ENCODE results near the gene GDF7. TPM values are rescaled to one million over a fixed set of nuclear protein-coding genes. Genes with fewer than 3 reads are reported as not detected.

GDF7 gene
- polyA plus RNA-seq, 3 donors, result not detected

DNA sequence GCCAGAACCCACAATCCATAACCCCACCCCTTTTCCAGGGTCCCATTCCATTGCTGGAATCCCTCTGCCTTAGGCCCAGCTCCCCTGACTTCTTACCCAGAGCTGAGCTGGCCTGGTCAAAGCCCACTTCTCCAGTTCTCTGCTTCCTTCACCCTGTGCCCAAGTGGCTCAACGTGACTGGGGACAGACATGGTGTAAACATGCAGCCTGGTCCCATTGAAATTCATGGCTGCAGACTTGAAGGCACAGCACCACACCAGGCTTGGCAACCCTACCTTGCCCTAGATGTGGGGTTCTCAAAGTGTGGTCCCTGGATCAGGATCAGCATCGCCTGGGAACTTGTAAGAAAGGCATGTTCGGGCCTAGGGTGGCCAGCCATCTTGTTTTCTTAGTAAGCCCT, 19.7 kb upstream of the GDF7 start:
- Histone ChIP-seq H2AFZ (ENCODE audit: insufficient read depth, low read depth, low read length, poor library complexity, severe bottlenecking) (no peak overlapping the region), H4K20me1 (ENCODE audit: insufficient read depth, low read length) (peaks cover 70% of the 10 kb centered on the region), H3K9me3 (replicated peaks in 1 of 2; ENCODE audit: control insufficient read depth in 1 of 2, insufficient read depth in 1 of 2, low read length in 2 of 2) (no peaks in the 10 kb centered on the region), H3K36me3 (replicated peaks in 1 of 2; ENCODE audit: control insufficient read depth in 1 of 2, insufficient read depth in 2 of 2, low read length in 2 of 2) (peaks cover 37 to 55% of the 10 kb centered on the region in 2 donors), H3K27me3 (ENCODE audit: control insufficient read depth in 2 of 2, insufficient read depth in 2 of 2, low read length in 2 of 2) (no peaks in the 10 kb centered on the region), H3K79me2 (ENCODE audit: insufficient read depth, low read length) (peaks cover 43% of the 10 kb centered on the region), H3K4me3 (replicated peaks in 1 of 3; ENCODE audit: low read depth in 2 of 3, low read length in 3 of 3) (no peak overlapping the region), H3K27ac (ENCODE audit: low read depth in 1 of 2, low read length in 2 of 2) (no peak overlapping the region), H3K4me1 (ENCODE audit: control insufficient read depth in 1 of 2, insufficient read depth in 2 of 2, low read length in 2 of 2) (peaks cover 26 to 30% of the 10 kb centered on the region in 2 donors), H3K9ac (ENCODE audit: insufficient read depth, low read length, poor library complexity, severe bottlenecking) (no peak overlapping the region), H3K4me2 (replicated peaks; ENCODE audit: extremely low read depth, low read length, poor library complexity, severe bottlenecking) (no peak overlapping the region)
- Mint-ChIP-seq H3K4me3 (no peak overlapping the region), H3K27ac (peak overlapping the region in 4 of 7 donors; percentile 14 to 84 (median 65)), H3K9me3 (peaks cover 0 to 2% (median 0%) of the 10 kb centered on the region in 7 donors), H3K4me1 (peaks cover 53% of the 10 kb centered on the region), H3K36me3 (peaks cover 51% of the 10 kb centered on the region in 2 donors), H3K27me3 (ENCODE audit: low read depth in 3 of 3) (peaks cover 0 to 5% (median 2%) of the 10 kb centered on the region in 3 donors)
- no peak for DNase-seq
- TF ChIP-seq, protein P1, sequence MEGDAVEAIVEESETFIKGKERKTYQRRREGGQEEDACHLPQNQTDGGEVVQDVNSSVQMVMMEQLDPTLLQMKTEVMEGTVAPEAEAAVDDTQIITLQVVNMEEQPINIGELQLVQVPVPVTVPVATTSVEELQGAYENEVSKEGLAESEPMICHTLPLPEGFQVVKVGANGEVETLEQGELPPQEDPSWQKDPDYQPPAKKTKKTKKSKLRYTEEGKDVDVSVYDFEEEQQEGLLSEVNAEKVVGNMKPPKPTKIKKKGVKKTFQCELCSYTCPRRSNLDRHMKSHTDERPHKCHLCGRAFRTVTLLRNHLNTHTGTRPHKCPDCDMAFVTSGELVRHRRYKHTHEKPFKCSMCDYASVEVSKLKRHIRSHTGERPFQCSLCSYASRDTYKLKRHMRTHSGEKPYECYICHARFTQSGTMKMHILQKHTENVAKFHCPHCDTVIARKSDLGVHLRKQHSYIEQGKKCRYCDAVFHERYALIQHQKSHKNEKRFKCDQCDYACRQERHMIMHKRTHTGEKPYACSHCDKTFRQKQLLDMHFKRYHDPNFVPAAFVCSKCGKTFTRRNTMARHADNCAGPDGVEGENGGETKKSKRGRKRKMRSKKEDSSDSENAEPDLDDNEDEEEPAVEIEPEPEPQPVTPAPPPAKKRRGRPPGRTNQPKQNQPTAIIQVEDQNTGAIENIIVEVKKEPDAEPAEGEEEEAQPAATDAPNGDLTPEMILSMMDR (IDR thresholded peaks at IDR 0.05), result no peak
- intact Hi-C loops (cut with micrococcal nuclease), result loop anchor here in 1 of 2 donors (10.0 kb wide), 1 partner anchor 762 kb away; no protein-coding TSS in a partner anchor
- 90% methylated on average over 2 of the region's 3 CpGs for WGBS (ENCODE audit: insufficient coverage)

DNA sequence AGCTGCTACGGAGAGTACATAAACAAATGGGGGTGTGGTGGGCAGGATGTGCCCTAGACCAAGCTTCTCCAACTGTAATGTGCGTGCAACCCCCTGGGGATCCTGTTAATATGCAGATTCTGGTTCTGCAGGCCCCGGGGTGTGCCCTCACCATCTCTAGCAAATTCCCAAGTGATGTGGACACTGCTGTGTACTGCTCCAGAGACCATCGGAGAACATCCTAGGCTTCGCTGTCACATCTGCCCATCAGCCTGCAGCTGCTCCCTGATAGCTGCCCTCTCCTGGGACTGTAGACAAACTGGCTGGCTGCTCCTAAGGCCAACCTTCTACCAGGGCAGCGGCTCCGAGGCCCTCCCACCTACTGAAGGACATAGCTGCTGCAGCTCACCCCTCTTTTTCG, 19.2 kb upstream of the GDF7 start:
- Histone ChIP-seq H3K9me3 (replicated peaks in 1 of 2; ENCODE audit: control insufficient read depth in 1 of 2, insufficient read depth in 1 of 2, low read length in 2 of 2) (no peaks in the 10 kb centered on the region), H3K27ac (ENCODE audit: low read depth in 1 of 2, low read length in 2 of 2) (no peak overlapping the region), H3K27me3 (ENCODE audit: control insufficient read depth in 2 of 2, insufficient read depth in 2 of 2, low read length in 2 of 2) (no peaks in the 10 kb centered on the region), H3K4me3 (replicated peaks in 1 of 3; ENCODE audit: low read depth in 2 of 3, low read length in 3 of 3) (no peak overlapping the region), H3K9ac (ENCODE audit: insufficient read depth, low read length, poor library complexity, severe bottlenecking) (no peak overlapping the region), H3K4me2 (replicated peaks; ENCODE audit: extremely low read depth, low read length, poor library complexity, severe bottlenecking) (no peak overlapping the region), H2AFZ (ENCODE audit: insufficient read depth, low read depth, low read length, poor library complexity, severe bottlenecking) (no peak overlapping the region), H3K79me2 (ENCODE audit: insufficient read depth, low read length) (peaks cover 43% of the 10 kb centered on the region), H4K20me1 (ENCODE audit: insufficient read depth, low read length) (peaks cover 64% of the 10 kb centered on the region), H3K36me3 (replicated peaks in 1 of 2; ENCODE audit: control insufficient read depth in 1 of 2, insufficient read depth in 2 of 2, low read length in 2 of 2) (peaks cover 35 to 51% of the 10 kb centered on the region in 2 donors), H3K4me1 (ENCODE audit: control insufficient read depth in 1 of 2, insufficient read depth in 2 of 2, low read length in 2 of 2) (peaks cover 26 to 30% of the 10 kb centered on the region in 2 donors)
- 96% methylated on average over 8 of the region's 8 CpGs for WGBS (ENCODE audit: insufficient coverage)
- peaks cover 0 to 2% (median 0%) of the 10 kb centered on the region in 7 donors for H3K9me3 Mint-ChIP-seq
- DNase-seq, result no peak
- intact Hi-C loops (cut with micrococcal nuclease), result loop anchor here in 1 of 2 donors (10.0 kb wide), 1 partner anchor 763 kb away; no protein-coding TSS in a partner anchor
- peak overlapping the region in 4 of 7 donors; percentile 0 to 46 (median 32) for H3K27ac Mint-ChIP-seq
- H3K4me1 Mint-ChIP-seq, result peaks cover 51% of the 10 kb centered on the region
- no peak overlapping the region for H3K4me3 Mint-ChIP-seq
- TF ChIP-seq, protein P1 (IDR thresholded peaks at IDR 0.05), result no peak
- peaks cover 0 to 5% (median 2%) of the 10 kb centered on the region in 3 donors for H3K27me3 Mint-ChIP-seq (ENCODE audit: low read depth in 3 of 3)
- H3K36me3 Mint-ChIP-seq, result peaks cover 46 to 53% of the 10 kb centered on the region in 2 donors

Data from CD14-positive monocyte (primary cell).